ENCODE data around the gene HPS4. TPM values are rescaled to one million over a fixed set of nuclear protein-coding genes. Genes with fewer than 3 reads are reported as not detected.
"Not testable (repeated sequence)": the region's sequence is repeated elsewhere in the genome, so short reads cannot be mapped to it uniquely, and the experiment has no call there.

HPS4 gene
- 34.2 TPM for total RNA-seq (ENCODE audit: unreplicated experiment)
- long read RNA-seq, full-length matches to known transcripts: 3 of 17 reads
- long read RNA-seq, partial matches to known transcripts: 4 of 17 reads
- long read RNA-seq, other reads (novel, unspliced or antisense): 10 of 17 reads

DNA sequence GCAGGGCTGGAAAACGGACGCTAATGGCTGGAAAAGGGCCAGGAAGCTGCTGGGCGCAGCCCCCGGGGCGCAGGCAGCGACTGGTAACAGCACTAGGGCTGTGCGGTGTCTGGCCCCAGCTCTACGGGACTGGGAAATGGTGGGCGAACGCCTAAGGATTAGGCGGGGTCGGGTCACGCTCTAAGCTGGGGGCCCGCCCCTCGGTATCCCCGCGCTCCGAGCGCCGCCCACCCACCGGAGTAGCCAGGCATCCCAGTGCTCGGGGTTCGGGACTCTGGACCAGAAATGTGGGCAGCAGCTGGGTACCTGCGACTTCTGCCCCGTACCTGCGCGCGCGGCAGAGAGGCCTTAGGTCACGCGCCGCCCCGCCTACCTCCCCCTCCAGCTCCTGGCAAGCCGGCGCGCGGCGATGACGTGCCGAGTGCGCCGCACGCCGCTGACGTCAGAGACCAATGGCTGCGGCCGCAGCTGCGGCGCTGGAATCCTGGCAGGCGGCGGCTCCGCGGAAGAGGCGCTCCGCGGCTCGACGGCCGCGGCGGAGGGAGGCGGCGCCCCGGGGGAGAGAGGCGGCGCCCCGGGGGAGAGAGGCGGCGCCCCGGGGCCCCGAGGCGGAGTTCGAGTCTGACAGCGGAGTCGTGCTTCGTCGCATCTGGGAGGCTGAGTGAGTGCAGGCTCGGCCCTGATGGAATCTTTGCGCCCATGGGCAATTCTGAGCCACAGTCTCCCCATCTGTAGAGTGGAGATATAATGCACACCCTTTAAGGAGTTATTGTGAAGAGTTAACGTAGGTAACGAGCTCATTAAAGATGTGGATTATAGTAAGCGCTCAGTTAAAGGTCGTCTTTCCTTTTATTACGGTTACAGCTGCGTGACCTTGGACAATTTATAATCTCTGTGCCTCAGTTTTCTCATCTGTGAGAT lies at the start of gene HPS4, which contains the start of gene SRRD:
Gene HPS4, minus strand, starts transcription at position 345 of the 921 bp plus-strand sequence. CDS start 2,021 bp downstream, outside the sequence.
Gene SRRD, plus strand, starts transcription at position 439 of the 921 bp plus-strand sequence. Its CDS starts 14 bp downstream, at position 453.
- H3K4me3 Mint-ChIP-seq (ENCODE audit: unreplicated experiment): peak within 1 kb of the TSS; percentile 93
- H3K27ac Mint-ChIP-seq (ENCODE audit: unreplicated experiment): peak within 1 kb of the TSS; percentile 93
- peaks cover 3% of the 10 kb centered on the region for H3K27me3 Mint-ChIP-seq (ENCODE audit: unreplicated experiment)
- DNase-seq (ENCODE audit: low spot score): peak; percentile 95
- H3K4me1 Mint-ChIP-seq (ENCODE audit: unreplicated experiment): peaks cover 34% of the 10 kb centered on the region
- peaks cover 15% of the 10 kb centered on the region for H3K36me3 Mint-ChIP-seq (ENCODE audit: low read depth, unreplicated experiment)
- no peaks in the 10 kb centered on the region for H3K9me3 Mint-ChIP-seq (ENCODE audit: unreplicated experiment)
- TF ChIP-seq, protein P1, sequence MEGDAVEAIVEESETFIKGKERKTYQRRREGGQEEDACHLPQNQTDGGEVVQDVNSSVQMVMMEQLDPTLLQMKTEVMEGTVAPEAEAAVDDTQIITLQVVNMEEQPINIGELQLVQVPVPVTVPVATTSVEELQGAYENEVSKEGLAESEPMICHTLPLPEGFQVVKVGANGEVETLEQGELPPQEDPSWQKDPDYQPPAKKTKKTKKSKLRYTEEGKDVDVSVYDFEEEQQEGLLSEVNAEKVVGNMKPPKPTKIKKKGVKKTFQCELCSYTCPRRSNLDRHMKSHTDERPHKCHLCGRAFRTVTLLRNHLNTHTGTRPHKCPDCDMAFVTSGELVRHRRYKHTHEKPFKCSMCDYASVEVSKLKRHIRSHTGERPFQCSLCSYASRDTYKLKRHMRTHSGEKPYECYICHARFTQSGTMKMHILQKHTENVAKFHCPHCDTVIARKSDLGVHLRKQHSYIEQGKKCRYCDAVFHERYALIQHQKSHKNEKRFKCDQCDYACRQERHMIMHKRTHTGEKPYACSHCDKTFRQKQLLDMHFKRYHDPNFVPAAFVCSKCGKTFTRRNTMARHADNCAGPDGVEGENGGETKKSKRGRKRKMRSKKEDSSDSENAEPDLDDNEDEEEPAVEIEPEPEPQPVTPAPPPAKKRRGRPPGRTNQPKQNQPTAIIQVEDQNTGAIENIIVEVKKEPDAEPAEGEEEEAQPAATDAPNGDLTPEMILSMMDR (IDR thresholded peaks at IDR 0.05; ENCODE audit: unreplicated experiment): no peak

DNA sequence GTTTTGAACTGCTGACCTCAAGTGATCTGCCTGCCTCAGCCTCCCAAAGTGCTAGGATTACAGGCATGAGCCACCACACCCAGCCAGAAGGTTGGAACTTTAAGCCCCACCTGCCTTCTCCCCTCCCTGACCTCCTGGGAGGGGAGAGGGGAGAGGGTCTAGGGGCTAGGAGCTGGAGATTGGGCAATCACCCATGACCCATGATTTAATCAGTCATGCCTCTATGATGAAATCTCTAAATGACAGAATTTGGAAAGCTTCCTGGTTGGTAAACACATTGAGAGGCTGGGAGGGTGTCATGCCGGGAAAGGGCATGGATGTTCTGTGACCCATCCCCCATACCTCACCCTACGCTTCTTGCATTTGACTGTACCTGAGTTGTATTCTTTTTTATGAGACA lies 45.8 kb upstream of the HPS4 start:
- peaks cover 4% of the 10 kb centered on the region for H3K27me3 Mint-ChIP-seq (ENCODE audit: unreplicated experiment)

DNA sequence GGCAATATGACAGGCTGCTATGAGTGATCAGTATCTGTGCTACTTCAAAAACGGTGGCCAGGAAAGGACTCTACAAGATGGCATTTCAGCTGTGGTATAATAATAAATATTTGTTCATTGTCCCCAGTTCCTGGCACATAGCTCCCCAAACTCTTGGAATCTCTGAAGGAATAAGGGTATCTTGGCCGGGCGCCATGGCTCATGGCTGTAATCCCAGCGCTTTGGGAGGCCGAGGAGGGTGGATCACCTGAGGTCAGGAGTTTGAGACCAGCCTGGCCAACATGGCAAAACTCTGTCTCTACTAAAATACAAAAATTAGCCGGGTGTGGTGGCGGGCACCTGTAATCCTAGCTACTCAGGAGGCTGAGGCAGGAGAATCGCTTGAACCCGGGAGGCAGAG lies 44.9 kb upstream of the HPS4 start:
- H3K4me1 Mint-ChIP-seq (ENCODE audit: unreplicated experiment); H3K27me3 Mint-ChIP-seq (ENCODE audit: unreplicated experiment); H3K9me3 Mint-ChIP-seq (ENCODE audit: unreplicated experiment); DNase-seq (ENCODE audit: low spot score); H3K27ac Mint-ChIP-seq (ENCODE audit: unreplicated experiment); H3K4me3 Mint-ChIP-seq (ENCODE audit: unreplicated experiment): not testable (repeated sequence)
- peaks cover 34% of the 10 kb centered on the region for H3K36me3 Mint-ChIP-seq (ENCODE audit: low read depth, unreplicated experiment)

More for the DNA sequence above, 45.8 kb upstream of the HPS4 start:
- Mint-ChIP-seq H3K4me1 (ENCODE audit: unreplicated experiment) (no peaks in the 10 kb centered on the region), H3K4me3 (ENCODE audit: unreplicated experiment) (no peak overlapping the region), H3K9me3 (ENCODE audit: unreplicated experiment) (no peaks in the 10 kb centered on the region), H3K36me3 (ENCODE audit: low read depth, unreplicated experiment) (peaks cover 30% of the 10 kb centered on the region), H3K27ac (ENCODE audit: unreplicated experiment) (no peak overlapping the region)
- no peak for DNase-seq (ENCODE audit: low spot score)
- TF ChIP-seq, protein P1 (IDR thresholded peaks at IDR 0.05; ENCODE audit: unreplicated experiment): no peak

DNA sequence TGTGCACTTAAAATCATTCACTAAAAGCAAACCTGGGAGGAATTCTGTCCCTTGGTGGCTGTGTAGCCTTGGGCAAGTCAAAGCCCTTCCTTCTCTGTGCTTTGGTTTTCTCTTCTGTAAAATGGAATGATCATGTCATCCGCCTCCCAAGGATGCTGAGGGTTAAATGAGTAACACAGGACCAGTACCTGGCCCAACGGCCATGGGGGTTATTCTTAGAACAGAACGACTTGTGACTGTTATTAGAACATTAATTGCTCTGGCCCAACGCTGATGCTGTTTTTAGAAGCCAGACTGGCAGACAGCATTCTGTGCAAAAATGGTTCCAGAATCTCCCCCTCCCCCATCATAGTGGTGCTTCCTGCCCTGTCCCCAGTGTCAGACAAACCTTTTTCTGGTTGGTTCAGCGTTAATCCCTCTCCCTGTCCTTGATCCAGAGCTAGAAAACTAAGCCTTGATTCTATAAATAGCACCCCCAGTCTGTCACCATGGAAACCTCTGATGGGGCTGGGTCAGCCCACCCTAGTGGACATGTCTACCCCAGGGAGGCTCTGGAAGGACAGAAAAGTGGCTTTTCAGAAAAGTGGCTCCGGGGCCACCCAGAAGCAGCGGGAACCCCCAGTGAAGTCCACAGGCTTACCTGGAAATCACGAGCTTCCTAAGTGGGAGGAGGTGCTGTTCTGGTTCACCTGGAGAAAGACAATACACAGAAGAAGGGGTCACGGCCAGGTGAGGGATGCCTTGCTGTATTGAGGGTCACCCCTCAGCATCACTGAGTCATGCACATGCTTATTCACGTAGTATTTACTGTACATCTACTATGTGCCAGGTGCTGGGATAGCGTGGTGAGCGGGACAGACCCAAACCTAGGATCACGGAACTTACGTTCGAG lies 44.2 kb upstream of the HPS4 start:
- no peak for DNase-seq (ENCODE audit: low spot score)
- TF ChIP-seq, protein P1 (IDR thresholded peaks at IDR 0.05; ENCODE audit: unreplicated experiment): no peak
- no peaks in the 10 kb centered on the region for H3K4me1 Mint-ChIP-seq (ENCODE audit: unreplicated experiment)
- H3K27ac Mint-ChIP-seq (ENCODE audit: unreplicated experiment): no peak overlapping the region
- peaks cover 32% of the 10 kb centered on the region for H3K36me3 Mint-ChIP-seq (ENCODE audit: low read depth, unreplicated experiment)
- H3K27me3 Mint-ChIP-seq (ENCODE audit: unreplicated experiment): peaks cover 4% of the 10 kb centered on the region
- H3K9me3 Mint-ChIP-seq (ENCODE audit: unreplicated experiment): no peaks in the 10 kb centered on the region
- no peak overlapping the region for H3K4me3 Mint-ChIP-seq (ENCODE audit: unreplicated experiment)

DNA sequence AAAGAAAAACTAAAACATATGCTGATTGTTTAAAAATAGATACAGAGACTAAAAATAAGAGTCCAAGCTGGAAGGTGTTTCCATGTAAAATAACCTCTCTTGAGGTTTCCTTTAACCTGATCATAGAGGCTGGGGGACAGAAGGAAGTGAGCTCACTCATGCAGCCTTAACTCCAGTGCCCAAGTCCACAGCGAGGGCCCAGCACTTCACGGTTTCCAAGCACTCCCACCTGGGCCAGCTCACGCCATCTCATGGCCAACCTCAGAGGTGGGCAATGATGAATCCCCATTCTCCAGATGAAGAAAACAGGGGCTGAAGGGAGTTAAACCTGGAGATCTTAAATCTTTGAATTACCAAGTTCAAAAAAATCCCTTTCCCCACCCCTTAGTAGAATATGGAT lies 43.6 kb upstream of the HPS4 start:
- H3K4me3 Mint-ChIP-seq (ENCODE audit: unreplicated experiment): peak overlapping the region; percentile 1
- DNase-seq (ENCODE audit: low spot score): no peak
- H3K9me3 Mint-ChIP-seq (ENCODE audit: unreplicated experiment): no peaks in the 10 kb centered on the region
- H3K27me3 Mint-ChIP-seq (ENCODE audit: unreplicated experiment): peaks cover 2% of the 10 kb centered on the region
- peaks cover 30% of the 10 kb centered on the region for H3K36me3 Mint-ChIP-seq (ENCODE audit: low read depth, unreplicated experiment)
- no peaks in the 10 kb centered on the region for H3K4me1 Mint-ChIP-seq (ENCODE audit: unreplicated experiment)
- H3K27ac Mint-ChIP-seq (ENCODE audit: unreplicated experiment): no peak overlapping the region
- TF ChIP-seq, protein P1 (IDR thresholded peaks at IDR 0.05; ENCODE audit: unreplicated experiment): no peak

Data from endothelial cell (in vitro differentiated cells).